HL-60 (cell line): ENCODE measurements around the gene STRN3.
"Not testable (repeated sequence)": the region's sequence is repeated elsewhere in the genome, so short reads cannot be mapped to it uniquely, and the experiment has no call there.

Experiments
- CTCF ChIP-seq: IDR thresholded peaks from one replicate; pipeline ENCODE4 v1.5.1; 2011; ENCODE audit warnings: low read length, control low read depth, inconsistent platforms; ENCODE audit not compliant: insufficient read depth
- POLR2AphosphoS5 ChIP-seq: IDR thresholded peaks from 2 replicates; pipeline ENCODE4 v1.6.1; 2012; ENCODE audit warnings: low read depth
- TF ChIP-seq, protein P1 (sequence below): IDR thresholded peaks from 2 replicates; pipeline ENCODE4 v1.6.1; 2012; ENCODE audit warnings: low read depth; ENCODE audit not compliant: insufficient replicate concordance

DNA sequence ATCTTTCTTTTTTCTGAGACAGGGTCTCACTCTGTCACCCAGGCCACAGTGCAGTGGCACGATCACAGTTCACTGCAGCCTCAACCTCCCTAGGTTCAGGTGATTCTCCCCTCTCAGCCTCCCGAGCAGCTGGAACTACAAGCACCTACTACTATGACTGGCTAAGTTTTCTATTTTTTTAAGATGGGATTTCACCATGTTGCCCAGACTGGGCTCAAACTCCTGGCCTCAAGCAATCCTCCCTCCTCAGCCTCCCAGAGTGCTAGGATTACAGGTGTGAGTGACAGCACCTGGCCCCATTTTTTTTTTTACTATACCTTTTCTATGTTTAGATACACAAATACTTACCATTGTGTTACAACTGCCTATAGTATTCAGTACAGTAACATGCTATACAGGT is 63.6 kb downstream of the STRN3 start:
- not testable (repeated sequence) for TF ChIP-seq CTCF, POLR2AphosphoS5
- TF ChIP-seq, protein P1, sequence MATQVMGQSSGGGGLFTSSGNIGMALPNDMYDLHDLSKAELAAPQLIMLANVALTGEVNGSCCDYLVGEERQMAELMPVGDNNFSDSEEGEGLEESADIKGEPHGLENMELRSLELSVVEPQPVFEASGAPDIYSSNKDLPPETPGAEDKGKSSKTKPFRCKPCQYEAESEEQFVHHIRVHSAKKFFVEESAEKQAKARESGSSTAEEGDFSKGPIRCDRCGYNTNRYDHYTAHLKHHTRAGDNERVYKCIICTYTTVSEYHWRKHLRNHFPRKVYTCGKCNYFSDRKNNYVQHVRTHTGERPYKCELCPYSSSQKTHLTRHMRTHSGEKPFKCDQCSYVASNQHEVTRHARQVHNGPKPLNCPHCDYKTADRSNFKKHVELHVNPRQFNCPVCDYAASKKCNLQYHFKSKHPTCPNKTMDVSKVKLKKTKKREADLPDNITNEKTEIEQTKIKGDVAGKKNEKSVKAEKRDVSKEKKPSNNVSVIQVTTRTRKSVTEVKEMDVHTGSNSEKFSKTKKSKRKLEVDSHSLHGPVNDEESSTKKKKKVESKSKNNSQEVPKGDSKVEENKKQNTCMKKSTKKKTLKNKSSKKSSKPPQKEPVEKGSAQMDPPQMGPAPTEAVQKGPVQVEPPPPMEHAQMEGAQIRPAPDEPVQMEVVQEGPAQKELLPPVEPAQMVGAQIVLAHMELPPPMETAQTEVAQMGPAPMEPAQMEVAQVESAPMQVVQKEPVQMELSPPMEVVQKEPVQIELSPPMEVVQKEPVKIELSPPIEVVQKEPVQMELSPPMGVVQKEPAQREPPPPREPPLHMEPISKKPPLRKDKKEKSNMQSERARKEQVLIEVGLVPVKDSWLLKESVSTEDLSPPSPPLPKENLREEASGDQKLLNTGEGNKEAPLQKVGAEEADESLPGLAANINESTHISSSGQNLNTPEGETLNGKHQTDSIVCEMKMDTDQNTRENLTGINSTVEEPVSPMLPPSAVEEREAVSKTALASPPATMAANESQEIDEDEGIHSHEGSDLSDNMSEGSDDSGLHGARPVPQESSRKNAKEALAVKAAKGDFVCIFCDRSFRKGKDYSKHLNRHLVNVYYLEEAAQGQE, result not testable (repeated sequence)
